Glutamatergic neuron (in vitro differentiated cells): ENCODE data around the gene ASTN2. TPM values are rescaled to one million over a fixed set of nuclear protein-coding genes. Genes with fewer than 3 reads are reported as not detected.

Experiments
- DNase-seq: peaks from one replicate; pipeline ENCODE4 v3.0.0; 2022
- H3K27ac Mint-ChIP-seq: one replicate; pipeline ENCODE4 v1.8.0; 2020; ENCODE audit warnings: mild to moderate bottlenecking, mixed read lengths, inconsistent platforms; ENCODE audit not compliant: unreplicated experiment
- H3K27me3 Mint-ChIP-seq: one replicate; pipeline ENCODE4 v1.8.0; 2020; ENCODE audit warnings: mild to moderate bottlenecking, moderate library complexity, mixed read lengths, inconsistent platforms; ENCODE audit not compliant: unreplicated experiment
- H3K36me3 Mint-ChIP-seq: one replicate; pipeline ENCODE4 v1.8.0; 2020; ENCODE audit warnings: mild to moderate bottlenecking, mixed read lengths, inconsistent platforms; ENCODE audit not compliant: unreplicated experiment
- H3K4me1 Mint-ChIP-seq: one replicate; pipeline ENCODE4 v1.8.0; 2020; ENCODE audit warnings: mild to moderate bottlenecking, low read depth, mixed read lengths, inconsistent platforms; ENCODE audit not compliant: unreplicated experiment
- H3K4me3 Mint-ChIP-seq: one replicate; pipeline ENCODE4 v1.8.0; 2020; ENCODE audit warnings: mild to moderate bottlenecking, mixed read lengths, inconsistent platforms; ENCODE audit not compliant: unreplicated experiment
- H3K9me3 Mint-ChIP-seq: one replicate; pipeline ENCODE4 v1.8.0; 2020; ENCODE audit warnings: mild to moderate bottlenecking, moderate library complexity, mixed read lengths, inconsistent platforms; ENCODE audit not compliant: unreplicated experiment
- total RNA-seq: library from RNA; stranded (reverse); fragmentation: NEBNext Ultra II Directional; extraction: Animal tissue kit (Norgen Biotek cat#: 25700); gene quantifications from one replicate; pipeline ENCODE4 v1.2.1, GENCODE V29; 2021; ENCODE audit not compliant: unreplicated experiment
- TF ChIP-seq, protein P1 (sequence below): fragments of 200-600 bp; sonication (generic); IDR thresholded peaks from one replicate; pipeline ENCODE4 v1.5.0; 2021; ENCODE audit not compliant: partially characterized antibody, unreplicated experiment

Gene ASTN2
- total RNA-seq, 1 donor from 2014 or later: 134 TPM

GRCh38 chr9:116796669-116797068 lies 618.2 kb downstream of the ASTN2 start:
- H3K4me3 Mint-ChIP-seq: no peak overlapping the region
- DNase-seq: no peak
- TF ChIP-seq, protein P1, sequence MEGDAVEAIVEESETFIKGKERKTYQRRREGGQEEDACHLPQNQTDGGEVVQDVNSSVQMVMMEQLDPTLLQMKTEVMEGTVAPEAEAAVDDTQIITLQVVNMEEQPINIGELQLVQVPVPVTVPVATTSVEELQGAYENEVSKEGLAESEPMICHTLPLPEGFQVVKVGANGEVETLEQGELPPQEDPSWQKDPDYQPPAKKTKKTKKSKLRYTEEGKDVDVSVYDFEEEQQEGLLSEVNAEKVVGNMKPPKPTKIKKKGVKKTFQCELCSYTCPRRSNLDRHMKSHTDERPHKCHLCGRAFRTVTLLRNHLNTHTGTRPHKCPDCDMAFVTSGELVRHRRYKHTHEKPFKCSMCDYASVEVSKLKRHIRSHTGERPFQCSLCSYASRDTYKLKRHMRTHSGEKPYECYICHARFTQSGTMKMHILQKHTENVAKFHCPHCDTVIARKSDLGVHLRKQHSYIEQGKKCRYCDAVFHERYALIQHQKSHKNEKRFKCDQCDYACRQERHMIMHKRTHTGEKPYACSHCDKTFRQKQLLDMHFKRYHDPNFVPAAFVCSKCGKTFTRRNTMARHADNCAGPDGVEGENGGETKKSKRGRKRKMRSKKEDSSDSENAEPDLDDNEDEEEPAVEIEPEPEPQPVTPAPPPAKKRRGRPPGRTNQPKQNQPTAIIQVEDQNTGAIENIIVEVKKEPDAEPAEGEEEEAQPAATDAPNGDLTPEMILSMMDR: no peak
- H3K27ac Mint-ChIP-seq: no peak overlapping the region
- peaks cover 10% of the 10 kb centered on the region for H3K9me3 Mint-ChIP-seq
- peaks cover 8% of the 10 kb centered on the region for H3K27me3 Mint-ChIP-seq
- peaks cover 40% of the 10 kb centered on the region for H3K4me1 Mint-ChIP-seq
- no peaks in the 10 kb centered on the region for H3K36me3 Mint-ChIP-seq

DNA sequence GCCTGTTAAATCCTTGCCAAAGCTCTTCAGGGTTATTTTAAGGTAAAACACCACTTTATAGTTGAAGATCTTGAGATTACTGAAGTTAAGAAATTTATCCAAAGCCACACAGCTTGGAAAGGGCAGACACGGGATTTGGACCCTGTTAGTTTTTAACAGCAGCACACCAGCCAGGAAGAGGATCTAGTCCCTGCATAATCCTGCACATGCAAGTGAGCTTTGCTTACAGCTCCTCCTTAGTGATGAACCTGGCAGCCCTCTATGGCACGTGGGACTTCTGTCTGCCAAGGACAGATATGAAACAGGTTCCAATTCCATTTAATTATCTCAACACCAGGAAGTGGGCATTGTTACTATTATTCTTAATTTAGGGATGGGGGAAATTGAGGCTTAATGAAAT lies 619.0 kb downstream of the ASTN2 start:
- DNase-seq: no peak
- Mint-ChIP-seq H3K4me1 (peaks cover 40% of the 10 kb centered on the region), H3K9me3 (peaks cover 11% of the 10 kb centered on the region), H3K4me3 (no peak overlapping the region), H3K36me3 (no peaks in the 10 kb centered on the region), H3K27ac (no peak overlapping the region), H3K27me3 (peaks cover 5% of the 10 kb centered on the region)
- TF ChIP-seq, protein P1: no peak

DNA sequence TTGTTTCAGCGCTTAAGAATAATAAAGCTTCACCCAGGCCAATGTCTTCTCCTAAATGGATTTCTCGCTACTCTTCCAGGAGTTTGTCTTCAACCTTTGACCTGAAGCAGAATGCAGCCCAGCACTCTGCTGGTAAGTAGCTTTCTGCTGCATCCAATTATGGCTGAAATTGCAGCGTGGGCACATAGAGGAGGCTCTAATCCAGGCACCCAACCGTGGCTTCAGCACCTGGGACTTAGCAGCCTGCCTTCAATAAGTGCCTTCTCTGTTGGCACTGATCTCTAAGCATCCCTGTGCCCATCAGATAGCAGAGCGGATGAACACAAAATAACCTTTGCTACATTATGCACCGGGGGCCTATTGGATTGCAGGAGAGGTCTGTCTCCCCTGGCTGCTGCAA lies 622.6 kb downstream of the ASTN2 start:
- Mint-ChIP-seq H3K4me3 (peak overlapping the region; percentile 44), H3K4me1 (peaks cover 28% of the 10 kb centered on the region), H3K36me3 (peaks cover 5% of the 10 kb centered on the region), H3K27ac (peak overlapping the region; percentile 79), H3K27me3 (peaks cover 8% of the 10 kb centered on the region), H3K9me3 (peaks cover 9% of the 10 kb centered on the region)
- peak; percentile 50 for DNase-seq
- TF ChIP-seq, protein P1: no peak

GRCh38 chr9:116791326-116791725 lies 623.5 kb downstream of the ASTN2 start:
- TF ChIP-seq, protein P1: no peak
- Mint-ChIP-seq H3K4me1 (peaks cover 28% of the 10 kb centered on the region), H3K4me3 (peak overlapping the region; percentile 61), H3K27ac (peak overlapping the region; percentile 88), H3K27me3 (peaks cover 5% of the 10 kb centered on the region), H3K9me3 (peaks cover 9% of the 10 kb centered on the region), H3K36me3 (peaks cover 5% of the 10 kb centered on the region)
- no peak for DNase-seq

GRCh38 chr9:116789081-116789480 lies 625.8 kb downstream of the ASTN2 start:
- Mint-ChIP-seq H3K27me3 (peaks cover 4% of the 10 kb centered on the region), H3K36me3 (peaks cover 12% of the 10 kb centered on the region), H3K4me3 (no peak overlapping the region), H3K9me3 (peaks cover 12% of the 10 kb centered on the region), H3K4me1 (peaks cover 38% of the 10 kb centered on the region), H3K27ac (no peak overlapping the region)
- no peak for DNase-seq
- TF ChIP-seq, protein P1: no peak
